ENCODE measurements around the gene KY. TPM values are rescaled to one million over a fixed set of nuclear protein-coding genes. Genes with fewer than 3 reads are reported as not detected.

KY gene
- total RNA-seq, 2 experiments from 2014 or later = not detected

- no peak overlapping the region for H3K27ac ChIP-seq (ENCODE audit: low read depth in 1 of 2, low read length in 2 of 2)
- TF ChIP-seq CTCF (IDR thresholded peaks at IDR 0.05) = no peak
- CTCF ChIA-PET = no interaction called here
Measured at GRCh38 chr3:134594331-134594741, 56.5 kb downstream of the KY start.

GRCh38 chr3:134592806-134593205 is 58.0 kb downstream of the KY start:
- H3K27ac ChIP-seq (ENCODE audit: low read depth in 1 of 2, low read length in 2 of 2) = no peak overlapping the region
- Mint-ChIP-seq H3K27me3 (peaks cover 4% of the 10 kb centered on the region), H3K27ac (no peak overlapping the region), H3K4me1 (ENCODE audit: low read depth) (no peaks in the 10 kb centered on the region), H3K9me3 (no peaks in the 10 kb centered on the region), H3K36me3 (ENCODE audit: low read depth) (no peaks in the 10 kb centered on the region), H3K4me3 (no peak overlapping the region)
- H3K36me3 ChIP-seq (ENCODE audit: insufficient read depth, low read length) = no peaks in the 10 kb centered on the region
- no peak for ATAC-seq (ENCODE audit: poor library complexity)
- H3K4me1 ChIP-seq (ENCODE audit: insufficient read depth, low read length) = no peaks in the 10 kb centered on the region
- no peak overlapping the region for H3K4me3 ChIP-seq (ENCODE audit: low read length)
- no peak for DNase-seq
- ChIA-PET POLR2A (no interaction called here), CTCF (no interaction called here)
- intact Hi-C loops (cut with DNase I, micrococcal nuclease) = no loop called here
- no peaks in the 10 kb centered on the region for H3K9me3 ChIP-seq (ENCODE audit: control insufficient read depth in 1 of 2, insufficient read depth in 1 of 2, low read length in 2 of 2)
- no peak for TF ChIP-seq CTCF (IDR thresholded peaks at IDR 0.05)
- H3K27me3 ChIP-seq (ENCODE audit: control insufficient read depth in 1 of 2, insufficient read depth in 2 of 2, low read length in 2 of 2) = peaks cover 0 to 5% of the 10 kb centered on the region in 2 experiments

More at GRCh38 chr3:134594331-134594741, 56.5 kb downstream of the KY start:
- DNase-seq (no peak), ATAC-seq (ENCODE audit: poor library complexity) (no peak)
- Mint-ChIP-seq H3K27ac (no peak overlapping the region), H3K27me3 (peaks cover 4% of the 10 kb centered on the region), H3K36me3 (ENCODE audit: low read depth) (no peaks in the 10 kb centered on the region), H3K4me3 (no peak overlapping the region), H3K9me3 (no peaks in the 10 kb centered on the region), H3K4me1 (ENCODE audit: low read depth) (no peaks in the 10 kb centered on the region)
- intact Hi-C loops (cut with DNase I, micrococcal nuclease) = no loop called here
- POLR2A ChIA-PET = no interaction called here
- H3K4me3 ChIP-seq (ENCODE audit: low read length) = no peak overlapping the region
- no peaks in the 10 kb centered on the region for H3K36me3 ChIP-seq (ENCODE audit: insufficient read depth, low read length)
- H3K9me3 ChIP-seq (ENCODE audit: control insufficient read depth in 1 of 2, insufficient read depth in 1 of 2, low read length in 2 of 2) = no peaks in the 10 kb centered on the region
- no peaks in the 10 kb centered on the region for H3K4me1 ChIP-seq (ENCODE audit: insufficient read depth, low read length)
- peaks cover 0 to 5% of the 10 kb centered on the region in 2 experiments for H3K27me3 ChIP-seq (ENCODE audit: control insufficient read depth in 1 of 2, insufficient read depth in 2 of 2, low read length in 2 of 2)

- DNase-seq (no peak), ATAC-seq (ENCODE audit: poor library complexity) (no peak)
- no peak overlapping the region for H3K4me3 ChIP-seq (ENCODE audit: low read length)
- peaks cover 0 to 5% of the 10 kb centered on the region in 2 experiments for H3K27me3 ChIP-seq (ENCODE audit: control insufficient read depth in 1 of 2, insufficient read depth in 2 of 2, low read length in 2 of 2)
- no peaks in the 10 kb centered on the region for H3K4me1 ChIP-seq (ENCODE audit: insufficient read depth, low read length)
- no peaks in the 10 kb centered on the region for H3K9me3 ChIP-seq (ENCODE audit: control insufficient read depth in 1 of 2, insufficient read depth in 1 of 2, low read length in 2 of 2)
- no peak overlapping the region for H3K27ac ChIP-seq (ENCODE audit: low read depth in 1 of 2, low read length in 2 of 2)
- H3K36me3 ChIP-seq (ENCODE audit: insufficient read depth, low read length) = no peaks in the 10 kb centered on the region
- Mint-ChIP-seq H3K9me3 (no peaks in the 10 kb centered on the region), H3K27me3 (no peaks in the 10 kb centered on the region), H3K36me3 (ENCODE audit: low read depth) (no peaks in the 10 kb centered on the region), H3K27ac (no peak overlapping the region), H3K4me1 (ENCODE audit: low read depth) (no peaks in the 10 kb centered on the region), H3K4me3 (no peak overlapping the region)
- TF ChIP-seq CTCF (IDR thresholded peaks at IDR 0.05) = no peak
- intact Hi-C loops (cut with DNase I, micrococcal nuclease) = no loop called here
- ChIA-PET POLR2A (no interaction called here), CTCF (interaction anchor here (1.3 kb wide), 1 partner anchor 10 kb away, joined by 4 read pairs; no protein-coding TSS in a partner anchor)
Measured at GRCh38 chr3:134590766-134591165, 60.1 kb downstream of the KY start.

All from CD4-positive, alpha-beta T cell (primary cell).